Mesangial cell (primary cell): ENCODE results near the gene MRPL36. TPM values are rescaled to one million over a fixed set of nuclear protein-coding genes. Genes with fewer than 3 reads are reported as not detected.

ENCODE experiments used
- total RNA-seq: library from RNA; depleted of rRNA; stranded (reverse); fragments of >200 nt; gene quantifications from 2 replicates; pipeline ENCODE4 v1.2.3, GENCODE V29; 2015

MRPL36 gene
- 75.8 and 79.6 TPM in 2 replicates for total RNA-seq

GRCh38 chr5:1799602-1800471 is at the start of gene MRPL36:
TSS of gene MRPL36 (minus strand) at chr5:1799837. CDS start at chr5:1798935, 902 bp downstream.

GRCh38 chr5:1801222-1801966 is 1.8 kb upstream of the MRPL36 start, which contains the start of gene NDUFS6:
TSS of gene NDUFS6 (plus strand) at chr5:1801407. CDS start at chr5:1801418, 11 bp downstream.

Other genes starting within 250 kb of the MRPL36 start
- gene NDUFS6, start 1.6 kb upstream of the MRPL36 start, total RNA-seq, result 80.5 and 112 TPM in 2 replicates
- 2.0 and 2.3 TPM in 2 replicates for gene IRX4, start 83.1 kb upstream of the MRPL36 start, total RNA-seq